Vagina (tissue), 2 donors: ENCODE measurements around the gene GABBR2.

ENCODE experiments used
- CTCF ChIP-seq, 3 experiments: fragments of 450-650 bp in 2 of 3; fragments of 200-600 bp in 1 of 3; sonication (generic) in 1 of 3; IDR thresholded peaks; one replicate each; pipeline ENCODE4 v1.5.1; 2017 to 2019; ENCODE audit warnings: antibody characterized with exemption in 3 of 3, mild to moderate bottlenecking in 2 of 3, moderate library complexity in 2 of 3
- POLR2A ChIP-seq, 2 donors: fragments of 450-650 bp; IDR thresholded peaks; one replicate each; pipeline ENCODE4 v1.6.1; 2017; ENCODE audit warnings: antibody characterized with exemption in 2 of 2, mild to moderate bottlenecking in 2 of 2, moderate library complexity in 2 of 2
- POLR2AphosphoS5 ChIP-seq, 2 donors: sonication (generic); formaldehyde crosslinking; IDR thresholded peaks; one replicate each; pipeline ENCODE4 v1.9.0; 2017; ENCODE audit warnings: antibody characterized with exemption in 2 of 2, mild to moderate bottlenecking in 2 of 2, low read depth in 1 of 2; ENCODE audit not compliant: insufficient read depth in 1 of 2

- TF ChIP-seq CTCF (IDR thresholded peaks at IDR 0.05) (no peak), POLR2A (IDR thresholded peaks at IDR 0.05) (no peak), POLR2AphosphoS5 (IDR thresholded peaks at IDR 0.05; ENCODE audit: insufficient read depth in 1 of 2, low read depth in 1 of 2) (no peak)
These were observed 93.1 kb downstream of the GABBR2 start for GRCh38 chr9:98615633-98616032.
